Small intestine (tissue), 16 donors: ENCODE data around the gene AK5. TPM values are rescaled to one million over a fixed set of nuclear protein-coding genes. Genes with fewer than 3 reads are reported as not detected.
A peak's percentile ranks its signal among the peaks of the same experiment; 100 is the strongest.

Experiments used
- DNase-seq, 2 donors: peaks; one replicate each; pipeline versions ENCODE4 v3.0.0 to v3.0.0-alpha.2; 2013
- FAIRE-seq: peaks from 2 replicates; lab custom pipeline; 2012; peaks lifted over from hg19 to GRCh38; lab: Jason Lieb, UNC
- H3K27ac ChIP-seq, 3 donors: one replicate each; pipeline ENCODE4 v1.5.1; 2013; ENCODE audit warnings: low read length in 2 of 3, mild to moderate bottlenecking in 2 of 3, control low read depth in 1 of 3, inconsistent platforms in 1 of 3, low read depth in 1 of 3, moderate library complexity in 1 of 3
- H3K27me3 ChIP-seq, 3 donors: one replicate each; pipeline ENCODE4 v1.6.1; 2013; ENCODE audit warnings: low read length in 3 of 3, inconsistent platforms in 1 of 3; ENCODE audit not compliant: control insufficient read depth in 3 of 3, insufficient read depth in 3 of 3
- H3K36me3 ChIP-seq, 3 donors: one replicate each; pipeline ENCODE4 v1.6.1; 2013; ENCODE audit warnings: low read length in 3 of 3, inconsistent platforms in 1 of 3, low read depth in 1 of 3, mild to moderate bottlenecking in 1 of 3, moderate library complexity in 1 of 3; ENCODE audit not compliant: control insufficient read depth in 3 of 3, insufficient read depth in 2 of 3
- H3K4me1 ChIP-seq, 3 donors: one replicate each; pipeline ENCODE4 v1.6.1; 2013; ENCODE audit warnings: low read length in 2 of 3, inconsistent platforms in 1 of 3, low read depth in 1 of 3, mild to moderate bottlenecking in 1 of 3, moderate library complexity in 1 of 3; ENCODE audit not compliant: control insufficient read depth in 3 of 3, insufficient read depth in 2 of 3
- H3K4me3 ChIP-seq, 3 donors: one replicate each; pipeline ENCODE4 v1.5.1; 2013; ENCODE audit warnings: low read length in 3 of 3, control low read depth in 1 of 3, inconsistent platforms in 1 of 3, low read depth in 1 of 3, mild to moderate bottlenecking in 1 of 3, moderate library complexity in 1 of 3
- H3K9me3 ChIP-seq, 2 donors: one replicate each; pipeline ENCODE4 v1.6.1; 2013; ENCODE audit warnings: low read depth in 1 of 2, low read length in 1 of 2; ENCODE audit not compliant: control insufficient read depth in 2 of 2, insufficient read depth in 1 of 2
- WGBS, 3 donors: extraction: QIAGEN DNeasy Blood & Tissue Kit; methylation state at CpG; one replicate each; pipeline ENCODE4 v1.1.7; 2013; 5-methylcytosine and 5-hydroxymethylcytosine counted together
- long read RNA-seq, 10 donors: transcript quantifications; one replicate each; lab custom pipeline, GENCODE V29; 2026
- polyA plus RNA-seq, 4 donors: library from polyadenylated mRNA; stranded (reverse) in 3 of 4; unstranded in 1 of 4; fragments of 200-250 nt in 3 of 4; fragments of 120-200 nt in 1 of 4; gene quantifications; one replicate each; pipeline versions ENCODE4 v1.2.1 to v1.2.3, GENCODE V29; 2013
- donor health status: healthy with polysubstance abuse.
- donor health status: control.
- donor health status: control.
- donor health status: Bipolar disorder and iron deficiency.
- donor health status: healthy.

Gene AK5
- 1 to 10 TPM in 1 of 4 donors, under 1 TPM in 2, not detected in 1; 0.27 to 2.6 (median 0.61) TPM for polyA plus RNA-seq
- long read RNA-seq, donor 1 = 0 reads
- long read RNA-seq, donor 2 = 0 reads
- long read RNA-seq, donor 3, partial matches to known transcripts = 0 of 2 reads
- long read RNA-seq, donor 3, other reads (novel, unspliced or antisense) = 0 of 2 reads
- long read RNA-seq, donor 4 = 0 reads
- long read RNA-seq, donor 5 = 0 reads
- long read RNA-seq, donor 6 = 0 reads
- long read RNA-seq, donor 7 = 0 reads
- long read RNA-seq, donor 8 = 0 reads
- long read RNA-seq, donor 9 = 0 reads
- long read RNA-seq, donor 10, partial matches to known transcripts = 0 of 2 reads
- long read RNA-seq, donor 10, other reads (novel, unspliced or antisense) = 0 of 2 reads

GRCh38 chr1:77281491-77282186, at the start of gene AK5:
AK5 (plus strand) TSS chr1:77282019; CDS start chr1:77282314, 295 bp downstream.
- peaks cover 5 to 45% (median 7%) of the 10 kb centered on the region in 3 donors for H3K27me3 ChIP-seq
- H3K4me1 ChIP-seq = peaks cover 0 to 7% (median 0%) of the 10 kb centered on the region in 3 donors
- peak; percentile 5 to 56 for DNase-seq
- H3K9me3 ChIP-seq = no peaks in the 10 kb centered on the region
- H3K27ac ChIP-seq = no peak within 1 kb of the TSS
- WGBS, 3 donors = 3% methylated on average over 49 to 71 of the region's 71 CpGs
- H3K4me3 ChIP-seq = peak within 1 kb of the TSS; percentile 17 to 48 (median 39)
- no peaks in the 10 kb centered on the region for H3K36me3 ChIP-seq
- no peak for FAIRE-seq

GRCh38 chr1:77232829-77233228, 49.0 kb upstream of the AK5 start:
- H3K27ac ChIP-seq = no peak overlapping the region
- H3K4me3 ChIP-seq = no peak overlapping the region
- no peaks in the 10 kb centered on the region for H3K27me3 ChIP-seq
- no peaks in the 10 kb centered on the region for H3K36me3 ChIP-seq
- H3K4me1 ChIP-seq = no peaks in the 10 kb centered on the region
- no peak for FAIRE-seq
- peaks cover 0 to 3% of the 10 kb centered on the region in 2 donors for H3K9me3 ChIP-seq
- no peak for DNase-seq
- WGBS, 3 donors = 95 to 98% (median 97%) methylated on average over 1 of the region's 1 CpG

GRCh38 chr1:77234096-77234495, 47.7 kb upstream of the AK5 start:
- DNase-seq (no peak), FAIRE-seq (no peak)
- H3K36me3 ChIP-seq = no peaks in the 10 kb centered on the region
- H3K4me1 ChIP-seq = no peaks in the 10 kb centered on the region
- no peak overlapping the region for H3K27ac ChIP-seq
- no peak overlapping the region for H3K4me3 ChIP-seq
- WGBS, 3 donors = 88 to 97% (median 93%) methylated on average over 1 of the region's 1 CpG
- H3K9me3 ChIP-seq = peaks cover 0 to 3% of the 10 kb centered on the region in 2 donors
- no peaks in the 10 kb centered on the region for H3K27me3 ChIP-seq

GRCh38 chr1:77234943-77235342, 46.9 kb upstream of the AK5 start:
- Histone ChIP-seq H3K9me3 (peaks cover 0 to 3% of the 10 kb centered on the region in 2 donors), H3K27me3 (no peaks in the 10 kb centered on the region), H3K4me3 (no peak overlapping the region), H3K4me1 (no peaks in the 10 kb centered on the region), H3K36me3 (no peaks in the 10 kb centered on the region), H3K27ac (no peak overlapping the region)
- FAIRE-seq = no peak
- WGBS, 3 donors = 37 to 61% (median 54%) methylated on average over 1 of the region's 1 CpG
- no peak for DNase-seq

GRCh38 chr1:77238462-77238861, 43.4 kb upstream of the AK5 start:
- no peaks in the 10 kb centered on the region for H3K4me1 ChIP-seq
- H3K4me3 ChIP-seq = no peak overlapping the region
- FAIRE-seq = no peak
- WGBS, 3 donors = 44 to 65% (median 52%) methylated on average over 1 of the region's 1 CpG
- no peaks in the 10 kb centered on the region for H3K36me3 ChIP-seq
- H3K9me3 ChIP-seq = no peaks in the 10 kb centered on the region
- no peak for DNase-seq
- no peaks in the 10 kb centered on the region for H3K27me3 ChIP-seq
- no peak overlapping the region for H3K27ac ChIP-seq

- no peak for DNase-seq
- Histone ChIP-seq H3K4me3 (no peak overlapping the region), H3K9me3 (no peaks in the 10 kb centered on the region), H3K4me1 (no peaks in the 10 kb centered on the region), H3K27ac (no peak overlapping the region), H3K36me3 (no peaks in the 10 kb centered on the region), H3K27me3 (no peaks in the 10 kb centered on the region)
- 70 to 84% (median 79%) methylated on average over 3 of the region's 3 CpGs for WGBS, 3 donors
- FAIRE-seq = no peak
Measured at GRCh38 chr1:77239311-77239710, 42.5 kb upstream of the AK5 start.

- Histone ChIP-seq H3K36me3 (no peaks in the 10 kb centered on the region), H3K27ac (no peak overlapping the region), H3K4me3 (no peak overlapping the region), H3K9me3 (peaks cover 0 to 5% of the 10 kb centered on the region in 2 donors), H3K4me1 (no peaks in the 10 kb centered on the region), H3K27me3 (no peaks in the 10 kb centered on the region)
- DNase-seq (no peak), FAIRE-seq (no peak)
- WGBS, 3 donors = 53 to 70% (median 60%) methylated on average over 2 of the region's 2 CpGs
Measured at GRCh38 chr1:77245830-77246229, 36.0 kb upstream of the AK5 start.

GRCh38 chr1:77250126-77250525, 31.7 kb upstream of the AK5 start:
- no peak overlapping the region for H3K4me3 ChIP-seq
- FAIRE-seq (no peak), DNase-seq (no peak)
- H3K9me3 ChIP-seq = peaks cover 0 to 16% of the 10 kb centered on the region in 2 donors
- no peaks in the 10 kb centered on the region for H3K27me3 ChIP-seq
- no peaks in the 10 kb centered on the region for H3K36me3 ChIP-seq
- no peak overlapping the region for H3K27ac ChIP-seq
- H3K4me1 ChIP-seq = no peaks in the 10 kb centered on the region
- 83 to 91% (median 90%) methylated on average over 1 of the region's 1 CpG for WGBS, 3 donors
